Natural killer cell (primary cell): ENCODE measurements around the gene TMEM109. TPM values are rescaled to one million over a fixed set of nuclear protein-coding genes. Genes with fewer than 3 reads are reported as not detected.

ENCODE experiments used
- ATAC-seq, 3 donors: fragments of 150-1000 bp in 2 of 3; fragments of 200-7000 bp in 1 of 3; cut with Tn5 transposase; 1 replicate in 1 of 3; 2 replicates in 2 of 3; pipeline ENCODE4 v1.10.0; 2021; ENCODE audit warnings: mild to moderate bottlenecking in 2 of 3, moderate library complexity in 2 of 3
- DNase-seq, 2 donors: peaks; one replicate each; pipeline versions ENCODE4 v3.0.0 to v3.0.0-alpha.2; 2013 to 2021; ENCODE audit warnings: mixed read lengths in 1 of 2
- H3K27ac ChIP-seq: one replicate; pipeline ENCODE4 v1.5.1; 2013; ENCODE audit warnings: mild to moderate bottlenecking, low read length
- H3K27me3 ChIP-seq: one replicate; pipeline ENCODE4 v1.6.1; 2013; ENCODE audit warnings: low read length; ENCODE audit not compliant: control insufficient read depth, insufficient read depth
- H3K36me3 ChIP-seq: one replicate; pipeline ENCODE4 v1.6.1; 2013; ENCODE audit warnings: low read length; ENCODE audit not compliant: control insufficient read depth, insufficient read depth
- H3K4me1 ChIP-seq: one replicate; pipeline ENCODE4 v1.6.1; 2013; ENCODE audit warnings: low read length; ENCODE audit not compliant: control insufficient read depth, insufficient read depth
- H3K4me3 ChIP-seq: one replicate; pipeline ENCODE4 v1.5.1; 2013; ENCODE audit warnings: low read length
- H3K9me3 ChIP-seq: one replicate; pipeline ENCODE4 v1.6.1; 2013; ENCODE audit warnings: low read length; ENCODE audit not compliant: control insufficient read depth, insufficient read depth
- H3K27ac Mint-ChIP-seq, 2 donors: one replicate each; pipeline ENCODE4 v1.8.0; 2022; ENCODE audit warnings: mild to moderate bottlenecking in 2 of 2, mixed read lengths in 2 of 2, moderate library complexity in 1 of 2
- H3K27me3 Mint-ChIP-seq, 2 donors: one replicate each; pipeline ENCODE4 v1.8.0; 2022; ENCODE audit warnings: low read depth in 2 of 2, mixed read lengths in 2 of 2
- H3K36me3 Mint-ChIP-seq: one replicate; pipeline ENCODE4 v1.8.0; 2022; ENCODE audit warnings: mixed read lengths
- H3K4me1 Mint-ChIP-seq, 2 donors: one replicate each; pipeline ENCODE4 v1.8.0; 2022; ENCODE audit warnings: mixed read lengths in 2 of 2
- H3K4me3 Mint-ChIP-seq: one replicate; pipeline ENCODE4 v1.8.0; 2022; ENCODE audit warnings: mild to moderate bottlenecking, moderate library complexity, mixed read lengths
- H3K9me3 Mint-ChIP-seq, 2 donors: one replicate each; pipeline ENCODE4 v1.8.0; 2022; ENCODE audit warnings: mixed read lengths in 2 of 2
- WGBS: methylation state at CpG from one replicate; pipeline ENCODE4 v1.1.7; 2013; ENCODE audit warnings: missing lambda C conversion rate; ENCODE audit not compliant: insufficient coverage; 5-methylcytosine and 5-hydroxymethylcytosine counted together
- intact Hi-C: fragments of 100-400 bp; cut with micrococcal nuclease; formaldehyde crosslinking; loops from one replicate; pipeline ENCODE4 v1.14.2; 2022
- total RNA-seq, 4 donors: library from RNA; stranded (reverse); fragments of 120-200 nt in 1 of 4; gene quantifications; one replicate each; pipeline versions ENCODE4 v1.2.3 to v1.2.4, GENCODE V29; 2013 to 2022
- TF ChIP-seq, protein P1 (sequence below): fragments of 200-600 bp; IDR thresholded peaks from one replicate; pipeline ENCODE4 v1.8.0; 2022; ENCODE audit warnings: antibody characterized with exemption

TMEM109 gene
- total RNA-seq, 3 donors from 2014 or later (not counting 1 experiment from before 2014, with no cell fraction given) = 89.3 to 102 (median 96.8) TPM

DNA sequence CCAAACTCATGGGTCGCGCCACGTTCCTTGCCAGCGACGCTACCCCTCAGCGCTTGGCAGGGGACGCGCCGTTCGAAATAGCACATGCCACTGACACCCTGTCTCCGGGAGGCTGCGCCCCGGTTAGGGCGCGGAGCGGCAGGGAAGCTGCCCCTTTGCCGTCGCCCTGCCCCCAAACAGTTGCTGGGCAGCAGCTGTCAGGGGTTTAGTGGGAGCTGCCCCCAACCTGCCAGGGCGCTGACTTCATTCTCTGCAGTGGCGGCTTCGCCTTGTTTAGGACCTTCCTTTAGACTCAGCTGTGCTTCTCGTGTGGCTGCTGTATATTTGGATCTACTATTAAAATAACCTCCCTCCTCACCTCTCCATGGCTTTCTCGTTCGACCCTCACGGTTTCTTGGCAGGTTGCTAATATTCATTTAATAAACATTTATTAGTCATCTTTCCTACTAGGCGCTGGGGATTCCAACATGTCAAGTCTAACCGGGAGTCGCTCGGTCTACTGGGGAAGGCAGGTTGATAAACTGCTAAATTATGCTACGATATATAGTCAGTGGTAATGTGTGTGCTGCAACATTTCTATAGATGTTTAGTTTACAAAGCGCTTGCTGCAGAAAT is 782 bp downstream of the TMEM109 start:
- H3K4me3 Mint-ChIP-seq = peak overlapping the region; percentile 95
- peak; percentile 16 to 21 (median 17) for ATAC-seq

DNA sequence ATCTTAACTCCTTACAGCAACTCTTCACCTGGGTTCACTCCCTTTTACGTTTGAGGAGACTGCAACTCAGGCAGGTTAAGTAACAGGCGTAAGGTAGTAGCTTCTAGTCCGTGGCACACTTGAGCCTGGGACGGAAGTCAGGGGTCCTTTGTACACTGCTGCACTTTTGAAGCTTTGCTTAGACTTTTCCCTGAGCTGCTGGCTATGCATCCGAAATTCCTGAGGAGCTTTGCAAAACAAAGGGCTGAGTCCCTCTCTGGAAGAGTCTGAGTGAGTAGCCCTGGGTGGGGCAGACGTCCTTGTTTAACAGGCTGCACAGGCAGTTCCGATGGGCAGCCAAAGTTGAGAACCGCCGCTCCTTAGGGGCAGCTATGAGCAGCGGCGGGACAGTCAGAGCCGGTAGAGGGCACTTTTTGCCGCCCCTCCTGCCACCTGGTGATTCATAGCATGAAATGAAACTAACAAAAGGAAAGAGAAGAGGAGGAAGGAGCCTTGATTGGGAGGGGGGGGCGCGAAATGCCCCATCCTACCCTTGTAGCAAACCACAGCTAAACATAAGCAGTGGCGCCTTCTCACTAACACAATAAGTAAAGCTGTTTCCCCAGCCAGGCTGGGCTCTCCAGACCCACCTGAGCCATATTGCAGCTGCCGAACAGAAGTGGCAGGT is 1.4 kb downstream of the TMEM109 start:
- Mint-ChIP-seq H3K4me1 (peaks cover 58% of the 10 kb centered on the region in 2 donors), H3K36me3 (no peaks in the 10 kb centered on the region), H3K9me3 (no peaks in the 10 kb centered on the region), H3K27ac (peak overlapping the region; percentile 92 to 96), H3K4me3 (peak overlapping the region; percentile 95), H3K27me3 (no peaks in the 10 kb centered on the region)
- TF ChIP-seq, protein P1, sequence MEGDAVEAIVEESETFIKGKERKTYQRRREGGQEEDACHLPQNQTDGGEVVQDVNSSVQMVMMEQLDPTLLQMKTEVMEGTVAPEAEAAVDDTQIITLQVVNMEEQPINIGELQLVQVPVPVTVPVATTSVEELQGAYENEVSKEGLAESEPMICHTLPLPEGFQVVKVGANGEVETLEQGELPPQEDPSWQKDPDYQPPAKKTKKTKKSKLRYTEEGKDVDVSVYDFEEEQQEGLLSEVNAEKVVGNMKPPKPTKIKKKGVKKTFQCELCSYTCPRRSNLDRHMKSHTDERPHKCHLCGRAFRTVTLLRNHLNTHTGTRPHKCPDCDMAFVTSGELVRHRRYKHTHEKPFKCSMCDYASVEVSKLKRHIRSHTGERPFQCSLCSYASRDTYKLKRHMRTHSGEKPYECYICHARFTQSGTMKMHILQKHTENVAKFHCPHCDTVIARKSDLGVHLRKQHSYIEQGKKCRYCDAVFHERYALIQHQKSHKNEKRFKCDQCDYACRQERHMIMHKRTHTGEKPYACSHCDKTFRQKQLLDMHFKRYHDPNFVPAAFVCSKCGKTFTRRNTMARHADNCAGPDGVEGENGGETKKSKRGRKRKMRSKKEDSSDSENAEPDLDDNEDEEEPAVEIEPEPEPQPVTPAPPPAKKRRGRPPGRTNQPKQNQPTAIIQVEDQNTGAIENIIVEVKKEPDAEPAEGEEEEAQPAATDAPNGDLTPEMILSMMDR = peak; percentile 44
- peak; percentile 62 to 84 for DNase-seq
- Histone ChIP-seq H3K27me3 (no peaks in the 10 kb centered on the region), H3K27ac (peak overlapping the region; percentile 91), H3K9me3 (no peaks in the 10 kb centered on the region), H3K4me3 (peak overlapping the region; percentile 75), H3K4me1 (peaks cover 62% of the 10 kb centered on the region), H3K36me3 (peaks cover 8% of the 10 kb centered on the region)
- intact Hi-C loops = loop anchor here (1.0 kb wide), 3 partner anchors 9 to 246 kb away; partner anchors contain the start of genes CCDC86, PRPF19 and VPS37C
- ATAC-seq = peak; percentile 61 to 78 (median 68)
- WGBS = under 1% methylated on average over 17 of the region's 17 CpGs

More for the DNA sequence above, 782 bp downstream of the TMEM109 start:
- Histone ChIP-seq H3K4me1 (peaks cover 63% of the 10 kb centered on the region), H3K27ac (peak overlapping the region; percentile 91), H3K27me3 (no peaks in the 10 kb centered on the region), H3K4me3 (peak overlapping the region; percentile 75), H3K9me3 (no peaks in the 10 kb centered on the region), H3K36me3 (peaks cover 1% of the 10 kb centered on the region)
- Mint-ChIP-seq H3K27ac (peak overlapping the region; percentile 92 to 96), H3K27me3 (no peaks in the 10 kb centered on the region), H3K9me3 (no peaks in the 10 kb centered on the region), H3K36me3 (no peaks in the 10 kb centered on the region), H3K4me1 (peaks cover 57 to 58% of the 10 kb centered on the region in 2 donors)
- intact Hi-C loops = loop anchor here (1.0 kb wide), 3 partner anchors 8 to 247 kb away; partner anchors contain the start of genes CCDC86, PRPF19 and VPS37C
- peak; percentile 41 to 65 for DNase-seq
- WGBS = 2% methylated on average over 30 of the region's 31 CpGs
- TF ChIP-seq, protein P1 = no peak

DNA sequence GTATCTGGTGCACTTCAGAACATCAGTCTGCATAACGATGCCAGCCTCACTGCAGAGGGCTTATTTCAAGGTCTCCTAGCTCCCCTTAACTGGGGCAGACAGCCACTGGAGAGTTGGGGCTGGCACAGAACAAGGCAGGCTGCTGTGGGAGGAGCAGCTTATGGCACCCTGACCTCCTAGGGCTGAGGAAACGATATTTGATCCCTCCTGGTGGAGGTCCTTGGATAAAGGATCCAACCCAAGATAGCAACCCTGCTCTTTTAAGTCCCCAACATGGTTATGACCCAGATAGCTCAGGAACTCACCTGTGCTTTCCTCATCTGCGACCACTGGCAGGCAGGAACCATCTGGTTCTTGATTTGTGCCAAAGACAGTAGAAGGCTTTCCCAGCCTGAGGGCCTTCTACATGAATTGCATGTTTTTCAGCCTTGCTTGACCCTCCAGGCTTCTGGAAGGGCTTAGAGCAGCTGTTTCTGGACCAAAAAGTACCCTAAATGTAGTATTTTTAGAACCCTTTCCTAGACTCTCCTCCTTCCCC is 2.8 kb downstream of the TMEM109 start:
- H3K4me1 Mint-ChIP-seq = peaks cover 51 to 56% of the 10 kb centered on the region in 2 donors
- peak overlapping the region; percentile 91 for H3K27ac ChIP-seq

More for the DNA sequence above, 2.8 kb downstream of the TMEM109 start:
- Mint-ChIP-seq H3K36me3 (no peaks in the 10 kb centered on the region), H3K27ac (peak overlapping the region; percentile 92 to 96), H3K27me3 (no peaks in the 10 kb centered on the region), H3K9me3 (no peaks in the 10 kb centered on the region), H3K4me3 (peak overlapping the region; percentile 68)
- H3K27me3 ChIP-seq = no peaks in the 10 kb centered on the region
- TF ChIP-seq, protein P1 = no peak
- no peaks in the 10 kb centered on the region for H3K9me3 ChIP-seq
- 86% methylated on average over 3 of the region's 3 CpGs for WGBS
- intact Hi-C loops = no loop called here
- peaks cover 50% of the 10 kb centered on the region for H3K4me1 ChIP-seq
- no peak overlapping the region for H3K4me3 ChIP-seq
- peaks cover 21% of the 10 kb centered on the region for H3K36me3 ChIP-seq
- ATAC-seq (no peak), DNase-seq (no peak)
